Measurements from ENCODE around the gene CHMP1A.

The CHMP1A gene

DNA sequence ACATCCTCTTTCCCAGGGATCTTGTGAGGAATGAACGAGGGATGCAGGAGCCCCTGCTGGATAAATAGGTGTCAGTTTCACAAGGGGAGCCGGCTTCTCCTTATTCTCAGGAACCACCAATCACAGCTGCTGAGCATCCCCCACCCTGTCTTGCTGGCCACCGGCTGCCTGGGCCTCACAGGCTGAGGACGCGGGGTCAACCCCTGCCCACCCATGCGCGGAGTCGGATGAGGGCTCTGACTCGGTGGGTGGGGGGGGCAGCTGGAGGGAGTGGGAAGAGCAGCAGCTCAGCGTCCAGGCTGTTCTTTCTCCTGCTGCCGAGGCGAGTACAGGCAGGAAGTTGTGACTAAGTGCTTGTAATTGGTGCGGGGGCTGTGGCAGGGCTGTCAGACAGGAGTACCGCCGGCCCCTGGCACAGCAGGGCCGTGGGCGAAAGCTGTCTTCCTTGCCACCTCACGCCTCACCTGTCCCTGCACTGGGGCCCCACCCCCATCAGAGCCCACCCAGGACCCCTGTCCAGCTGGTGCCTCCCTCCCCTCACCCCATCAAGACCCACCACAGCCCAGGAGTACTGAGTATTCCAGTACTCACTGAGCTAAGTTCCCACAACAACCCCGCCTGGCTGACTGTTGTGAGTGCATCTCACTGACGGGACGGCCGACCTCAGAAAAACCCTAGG lies 55.1 kb downstream of the CHMP1A start:
- peak; percentile 63 for DNase-seq

- no peak for DNase-seq
Observed at GRCh38 chr16:89601906-89602272, 55.6 kb downstream of the CHMP1A start.

GRCh38 chr16:89600956-89601355 lies 56.6 kb downstream of the CHMP1A start:
- no peak for DNase-seq

GRCh38 chr16:89600427-89600826 lies 57.1 kb downstream of the CHMP1A start:
- no peak for DNase-seq

DNA sequence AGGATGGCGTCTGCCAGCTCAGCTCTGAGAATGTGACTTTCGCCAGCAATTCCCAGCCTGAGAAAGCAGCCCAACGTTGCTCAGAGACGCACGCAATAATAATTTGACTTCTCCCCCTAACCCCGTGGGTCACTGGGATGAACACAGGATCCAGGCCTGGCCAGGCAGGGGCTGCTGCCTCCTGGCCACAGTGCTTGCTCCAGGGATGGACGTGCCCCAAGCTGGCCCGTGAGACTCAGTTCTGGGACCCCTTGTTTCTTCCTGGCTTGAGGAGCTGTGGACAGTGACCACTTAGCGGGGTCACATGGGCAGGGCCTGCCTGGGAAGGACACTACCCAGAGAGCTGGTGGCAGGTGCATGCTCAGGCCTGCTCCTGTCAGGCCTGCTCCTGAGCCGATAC lies 57.6 kb downstream of the CHMP1A start:
- no peak for DNase-seq

DNA sequence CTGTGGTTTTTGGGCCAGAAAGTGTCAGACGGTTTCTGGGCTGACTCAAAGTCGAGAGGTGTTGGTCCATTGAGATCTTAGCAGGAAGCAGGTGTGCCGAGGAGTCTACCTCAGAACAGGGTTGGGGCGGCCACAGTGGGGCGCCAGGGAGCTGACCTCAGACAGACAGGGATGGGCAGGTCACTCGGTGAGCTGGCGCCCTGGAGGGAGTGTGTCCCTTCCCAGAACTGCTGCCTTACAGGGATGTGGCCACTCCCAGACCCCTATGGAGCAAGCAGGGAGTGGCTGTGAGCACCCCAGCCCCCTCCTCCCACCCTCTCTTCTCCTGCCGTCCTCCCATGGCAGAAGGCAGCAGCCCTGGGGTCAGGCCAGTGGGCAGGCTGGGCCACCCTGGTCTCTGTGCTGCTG lies 58.1 kb downstream of the CHMP1A start:
- no peak for DNase-seq

- DNase-seq, result no peak
Observed at GRCh38 chr16:89598199-89598598, 59.3 kb downstream of the CHMP1A start.

GRCh38 chr16:89596957-89597649 lies 60.4 kb downstream of the CHMP1A start:
- no peak for DNase-seq

GRCh38 chr16:89596061-89596689 lies 61.3 kb downstream of the CHMP1A start:
- DNase-seq, result no peak

DNA sequence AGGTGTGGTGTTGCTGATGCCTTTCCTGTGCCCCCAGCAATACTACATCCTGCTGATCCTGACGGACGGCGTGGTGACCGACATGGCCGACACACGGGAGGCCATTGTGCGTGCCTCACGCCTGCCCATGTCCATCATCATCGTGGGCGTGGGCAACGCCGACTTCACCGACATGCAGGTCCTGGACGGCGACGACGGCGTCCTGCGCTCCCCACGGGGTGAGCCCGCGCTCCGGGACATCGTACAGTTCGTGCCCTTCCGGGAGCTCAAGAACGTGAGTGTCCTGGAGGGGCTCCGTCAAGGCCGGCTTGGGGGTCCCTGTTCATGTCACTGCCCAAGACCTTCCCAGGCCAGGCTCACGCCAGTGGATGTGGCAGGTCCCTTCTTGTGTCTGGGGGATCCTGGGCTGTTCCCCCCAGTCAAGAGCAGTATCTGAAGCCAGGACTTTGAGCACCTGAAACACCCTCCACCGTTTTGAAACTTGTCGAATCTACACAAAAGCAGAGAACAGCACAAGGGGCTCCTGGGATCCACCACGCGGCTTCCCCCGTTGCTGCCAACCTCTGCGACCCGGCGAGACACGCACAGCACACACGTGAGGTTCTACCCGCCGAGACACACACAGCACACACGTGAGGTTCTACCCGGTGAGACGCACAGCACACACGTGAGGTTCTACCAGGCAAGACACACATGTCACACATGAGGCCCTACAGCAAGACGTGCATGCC lies 62.0 kb downstream of the CHMP1A start:
- DNase-seq, result no peak
